AG04449 (cell line): ENCODE results near the gene ASB15.

Experiments used
- CTCF ChIA-PET: fragments of 350-600 bp; formaldehyde crosslinking; extraction: SDS; loops from one replicate; lab custom pipeline; 2021; ENCODE audit warnings: antibody characterized with exemption; lab: Yijun Ruan, JAX
- POLR2A ChIA-PET: fragments of 400-600, 350-600 bp; formaldehyde crosslinking; extraction: SDS; loops from one replicate; lab custom pipeline; 2020; ENCODE audit warnings: antibody characterized with exemption, inconsistent platforms; lab: Yijun Ruan, JAX
- DNase-seq: peaks from one replicate; pipeline ENCODE4 v3.0.0-alpha.2; 2010; ENCODE audit warnings: low read depth, low spot score
- H3K4me3 ChIP-seq: 2 replicates; pipeline ENCODE4 v1.5.1; 2011; ENCODE audit warnings: low read depth, mild to moderate bottlenecking, control low read depth, low read length
- TF ChIP-seq, protein P1 (sequence below): IDR thresholded peaks from one replicate; pipeline ENCODE4 v1.5.1; 2011; ENCODE audit warnings: mild to moderate bottlenecking, moderate library complexity, low read length, control low read depth, inconsistent platforms; ENCODE audit not compliant: insufficient read depth; ENCODE audit errors: missing control alignments

ASB15 gene

DNA sequence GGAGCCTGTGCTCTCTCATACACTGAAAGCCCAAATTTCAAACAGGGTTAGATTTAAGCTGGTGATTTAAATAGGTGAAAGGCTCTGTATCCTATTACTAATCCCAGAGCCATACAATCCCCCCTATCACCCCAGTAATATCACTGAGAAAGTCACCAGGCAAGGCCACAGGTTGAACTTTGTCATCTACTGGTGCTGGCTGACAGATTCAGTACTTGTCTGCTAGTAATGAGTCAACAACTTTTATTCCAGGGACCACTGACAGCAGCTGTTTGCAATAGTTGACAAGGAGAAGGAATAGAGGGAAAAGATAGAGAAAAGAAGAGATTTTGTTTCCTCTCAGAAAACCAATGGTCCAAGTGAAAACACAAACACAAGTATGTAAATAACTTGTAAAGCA is 10.4 kb downstream of the ASB15 start:
- CTCF ChIA-PET, result no interaction called here
- DNase-seq, result no peak
- TF ChIP-seq, protein P1, sequence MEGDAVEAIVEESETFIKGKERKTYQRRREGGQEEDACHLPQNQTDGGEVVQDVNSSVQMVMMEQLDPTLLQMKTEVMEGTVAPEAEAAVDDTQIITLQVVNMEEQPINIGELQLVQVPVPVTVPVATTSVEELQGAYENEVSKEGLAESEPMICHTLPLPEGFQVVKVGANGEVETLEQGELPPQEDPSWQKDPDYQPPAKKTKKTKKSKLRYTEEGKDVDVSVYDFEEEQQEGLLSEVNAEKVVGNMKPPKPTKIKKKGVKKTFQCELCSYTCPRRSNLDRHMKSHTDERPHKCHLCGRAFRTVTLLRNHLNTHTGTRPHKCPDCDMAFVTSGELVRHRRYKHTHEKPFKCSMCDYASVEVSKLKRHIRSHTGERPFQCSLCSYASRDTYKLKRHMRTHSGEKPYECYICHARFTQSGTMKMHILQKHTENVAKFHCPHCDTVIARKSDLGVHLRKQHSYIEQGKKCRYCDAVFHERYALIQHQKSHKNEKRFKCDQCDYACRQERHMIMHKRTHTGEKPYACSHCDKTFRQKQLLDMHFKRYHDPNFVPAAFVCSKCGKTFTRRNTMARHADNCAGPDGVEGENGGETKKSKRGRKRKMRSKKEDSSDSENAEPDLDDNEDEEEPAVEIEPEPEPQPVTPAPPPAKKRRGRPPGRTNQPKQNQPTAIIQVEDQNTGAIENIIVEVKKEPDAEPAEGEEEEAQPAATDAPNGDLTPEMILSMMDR, result no peak
- POLR2A ChIA-PET, result no interaction called here
- no peak overlapping the region for H3K4me3 ChIP-seq

- ChIA-PET CTCF (interaction anchor here (0.8 to 1.1 kb wide), 2 partner anchors 9 to 250 kb away, joined by 3 to 4 read pairs; no protein-coding TSS in a partner anchor), POLR2A (no interaction called here)
- no peak overlapping the region for H3K4me3 ChIP-seq
- peak; percentile 46 for DNase-seq
- TF ChIP-seq, protein P1, result no peak
Observed at GRCh38 chr7:123615344-123615743, 13.7 kb downstream of the ASB15 start.

DNA sequence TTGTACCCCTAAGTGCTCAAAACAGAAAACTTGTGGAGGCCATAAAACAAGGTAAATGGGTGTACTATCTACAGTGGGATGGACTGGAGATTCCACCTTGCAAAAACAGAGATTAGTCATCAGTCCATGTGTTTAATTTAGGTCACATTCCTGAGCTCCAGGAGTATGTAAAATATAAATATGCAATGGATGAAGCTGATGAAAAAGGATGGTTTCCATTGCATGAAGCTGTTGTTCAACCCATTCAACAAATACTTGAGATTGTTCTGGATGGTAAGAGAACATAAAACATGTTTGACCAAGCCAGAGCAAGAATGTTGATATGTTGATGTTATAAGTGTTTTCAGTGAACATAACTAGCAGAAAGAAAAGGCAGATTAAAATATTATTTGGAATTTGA is 14.6 kb downstream of the ASB15 start:
- POLR2A ChIA-PET, result no interaction called here
- DNase-seq, result no peak
- CTCF ChIA-PET, result interaction anchor here (0.8 kb wide), 1 partner anchor 249 kb away, joined by 3 read pairs; no protein-coding TSS in a partner anchor
- TF ChIP-seq, protein P1, result no peak
- no peak overlapping the region for H3K4me3 ChIP-seq

GRCh38 chr7:123621707-123622106 is 20.1 kb downstream of the ASB15 start:
- ChIA-PET CTCF (no interaction called here), POLR2A (no interaction called here)
- TF ChIP-seq, protein P1, result no peak
- DNase-seq, result no peak
- no peak overlapping the region for H3K4me3 ChIP-seq

GRCh38 chr7:123622660-123623386 is 21.2 kb downstream of the ASB15 start:
- CTCF ChIA-PET, result interaction anchor here (1.0 kb wide), 1 partner anchor 16 kb away, joined by 3 read pairs; no protein-coding TSS in a partner anchor
- no peak overlapping the region for H3K4me3 ChIP-seq
- TF ChIP-seq, protein P1, result no peak
- no peak for DNase-seq
- POLR2A ChIA-PET, result no interaction called here

GRCh38 chr7:123624527-123625183 is 23.0 kb downstream of the ASB15 start:
- TF ChIP-seq, protein P1, result peak; percentile 49
- ChIA-PET POLR2A (no interaction called here), CTCF (interaction anchor here (0.9 to 1.5 kb wide), 5 partner anchors 9 to 247 kb away, joined by 3 to 5 read pairs (median 4); no protein-coding TSS in a partner anchor)
- DNase-seq, result no peak
- H3K4me3 ChIP-seq, result no peak overlapping the region
